22Rv1 (cell line): ENCODE measurements around the gene VPS26A.

Experiments
- CTCF ChIP-seq: fragments of 450-650 bp; IDR thresholded peaks from 2 replicates; pipeline ENCODE4 v1.5.1; 2017; ENCODE audit warnings: mild to moderate bottlenecking
- ZFX ChIP-seq: fragments of 450-650 bp; IDR thresholded peaks from 2 replicates; pipeline ENCODE4 v1.6.1; 2017; ENCODE audit warnings: antibody characterized with exemption, borderline replicate concordance

GRCh38 chr10:69088471-69088769 is 35.6 kb upstream of the VPS26A start:
- no peak for TF ChIP-seq CTCF
- TF ChIP-seq ZFX = no peak
